K562 treated with DMSO at 1 percent for 4 hours (cell line): ENCODE data around the gene PRPF38A. TPM values are rescaled to one million over a fixed set of nuclear protein-coding genes. Genes with fewer than 3 reads are reported as not detected.

Source experiments
- total RNA-seq: library from RNA; unstranded; fragments of 300-600 nt; gene quantifications from 2 replicates; pipeline ENCODE4 v1.2.3, GENCODE V29; 2022; ENCODE audit not compliant: insufficient read depth

The PRPF38A gene, protein sequence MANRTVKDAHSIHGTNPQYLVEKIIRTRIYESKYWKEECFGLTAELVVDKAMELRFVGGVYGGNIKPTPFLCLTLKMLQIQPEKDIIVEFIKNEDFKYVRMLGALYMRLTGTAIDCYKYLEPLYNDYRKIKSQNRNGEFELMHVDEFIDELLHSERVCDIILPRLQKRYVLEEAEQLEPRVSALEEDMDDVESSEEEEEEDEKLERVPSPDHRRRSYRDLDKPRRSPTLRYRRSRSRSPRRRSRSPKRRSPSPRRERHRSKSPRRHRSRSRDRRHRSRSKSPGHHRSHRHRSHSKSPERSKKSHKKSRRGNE
- total RNA-seq: 21.3 and 34.9 TPM in 2 replicates

DNA sequence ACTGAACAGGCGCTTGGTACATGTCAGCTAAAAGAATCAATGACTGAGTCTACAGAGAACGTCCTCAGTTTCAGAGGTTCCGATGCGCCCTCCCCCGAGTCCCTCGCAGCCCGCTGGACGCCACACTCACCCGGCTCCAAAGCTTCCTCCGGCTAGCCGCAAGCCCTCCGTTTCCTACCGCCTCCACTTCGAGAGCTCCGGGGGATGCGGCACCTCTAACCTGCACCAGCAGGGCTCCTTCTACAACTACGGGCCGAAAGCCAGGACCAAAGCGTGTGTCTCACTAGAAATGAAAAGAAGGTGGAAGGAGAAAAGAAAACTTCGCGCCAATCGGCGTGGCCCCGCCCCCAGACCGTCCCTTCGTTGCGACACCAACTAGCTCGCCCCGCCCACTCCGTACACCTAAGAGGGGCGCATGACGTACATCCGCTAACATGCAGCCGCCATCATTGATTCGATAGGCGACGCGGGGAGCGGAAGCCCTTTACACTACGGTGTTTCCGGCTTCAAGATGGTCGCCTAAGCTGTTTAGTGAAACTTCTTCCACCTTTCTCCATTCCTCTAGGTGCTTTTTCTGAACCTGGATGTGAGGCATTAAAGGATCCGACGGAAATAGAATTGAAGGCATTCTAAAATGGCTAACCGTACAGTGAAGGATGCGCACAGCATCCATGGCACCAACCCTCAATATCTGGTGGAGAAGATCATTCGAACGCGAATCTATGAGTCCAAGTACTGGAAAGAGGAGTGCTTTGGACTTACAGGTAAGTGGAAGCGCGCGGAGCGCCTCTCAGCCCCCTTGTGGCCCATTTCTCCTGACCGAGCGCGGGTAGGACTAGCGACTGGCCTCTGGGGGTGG, at the start of gene PRPF38A, which contains the start of gene ORC1:
Gene PRPF38A, plus strand, starts transcription at position 487 of the 859 bp plus-strand sequence. Its CDS starts 148 bp downstream, at position 635.
Gene ORC1, minus strand, starts transcription at position 308 of the 859 bp plus-strand sequence. CDS start 2,200 bp downstream, outside the sequence.

DNA sequence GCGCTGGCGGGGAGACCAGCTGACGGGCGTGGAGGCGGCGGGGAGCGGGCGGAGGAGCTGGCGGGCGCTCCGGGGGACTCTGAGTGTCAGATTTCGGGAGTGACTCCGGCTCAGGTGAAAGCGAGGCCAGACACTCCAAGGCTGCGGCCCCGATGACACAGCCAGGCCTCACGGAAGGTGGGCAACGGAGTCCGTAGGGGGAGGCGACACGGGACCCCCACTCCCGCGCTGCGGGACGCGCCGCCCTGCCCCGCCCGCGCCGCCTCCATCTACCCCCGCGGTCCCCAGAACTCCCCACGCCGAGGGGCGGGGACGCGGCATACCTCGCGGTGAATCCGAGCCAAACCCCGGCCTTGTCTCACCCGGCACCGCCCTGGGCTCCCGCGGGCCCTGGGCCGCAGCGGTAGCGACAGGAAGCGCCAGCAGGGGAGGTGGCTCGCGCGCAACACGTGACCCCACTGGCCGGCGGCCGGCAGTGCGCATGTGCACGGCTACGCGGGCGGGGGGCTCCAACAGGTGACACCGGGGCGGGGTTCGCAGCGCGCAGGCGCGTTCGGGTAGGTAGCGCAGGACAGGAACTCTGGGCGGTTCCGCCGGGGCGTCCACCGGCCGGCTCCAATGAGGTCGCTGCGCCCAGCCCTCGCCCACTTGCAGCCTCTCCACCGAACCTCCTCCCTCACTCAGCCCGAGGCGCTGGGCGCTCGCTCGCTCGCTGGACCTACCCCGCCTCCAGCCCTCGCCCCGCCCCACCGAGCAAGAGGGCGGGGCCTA, 38.5 kb upstream of the PRPF38A start, which contains the start of gene CC2D1B:
Gene CC2D1B, minus strand, starts transcription at position 460 of the 771 bp plus-strand sequence. CDS start 1,585 bp downstream, outside the sequence.

Other genes starting within 250 kb of the PRPF38A start
- 16.7 and 22.8 TPM in 2 replicates for gene CC2D1B, start 38.4 kb upstream of the PRPF38A start, total RNA-seq
- gene ORC1, start 179 bp upstream of the PRPF38A start, total RNA-seq: 46.8 and 47.9 TPM in 2 replicates
- gene TUT4, start 148.5 kb downstream of the PRPF38A start, total RNA-seq: 25.2 and 29.8 TPM in 2 replicates
- gene GPX7, start 197.8 kb downstream of the PRPF38A start, total RNA-seq: not detected in 2 replicates
- not detected in 2 replicates for gene SHISAL2A, start 228.6 kb downstream of the PRPF38A start, total RNA-seq